Activated T-cell treated with anti-CD3 and anti-CD28 coated beads, Interleukin-2, amount 50 U/mL, for 48 hours (primary cell): ENCODE data around the gene ZNF205.
A peak's percentile ranks its signal among the peaks of the same experiment; 100 is the strongest.

Experiments used
- DNase-seq, 2 experiments: peaks; one replicate each; pipeline ENCODE4 v3.0.0-alpha.2; 2020

ZNF205 gene

DNA sequence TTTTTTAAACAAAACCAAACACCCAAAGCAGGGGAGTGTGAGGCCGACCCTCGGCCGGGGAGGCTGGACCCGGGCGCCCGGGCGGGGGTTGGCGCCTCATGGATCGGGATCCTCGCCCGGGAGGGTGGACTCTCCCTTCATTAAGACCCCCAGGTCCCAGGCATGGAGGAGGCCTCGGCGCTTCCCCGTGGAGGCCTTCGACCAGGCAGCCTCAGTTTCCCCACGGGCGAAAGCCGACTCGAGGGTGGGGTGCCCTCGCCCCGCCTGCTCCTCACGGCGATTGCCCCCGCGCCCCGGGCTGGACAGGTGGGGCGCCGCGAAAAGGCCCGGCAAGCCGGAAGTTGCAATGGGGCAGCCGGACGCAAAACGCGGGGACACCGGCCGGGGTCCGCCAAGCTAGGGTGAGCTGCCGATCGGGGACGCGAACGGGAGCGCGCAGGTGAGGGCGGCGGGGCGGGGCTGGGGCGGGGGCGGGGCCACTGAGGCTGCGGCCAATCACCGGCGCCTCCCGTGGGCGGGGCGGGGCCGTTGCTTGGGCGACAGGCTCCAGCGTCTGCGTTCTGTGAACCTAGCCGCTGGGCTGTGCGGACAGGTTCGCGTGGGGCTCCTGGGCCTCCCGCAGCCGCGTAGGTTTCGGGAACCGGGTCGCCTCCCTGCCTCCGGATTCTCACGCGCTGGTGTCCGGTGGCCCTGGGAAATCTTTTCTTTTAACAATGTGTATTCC is 6.0 kb upstream of the ZNF205 start:
- DNase-seq: peak; percentile 96 to 97

DNA sequence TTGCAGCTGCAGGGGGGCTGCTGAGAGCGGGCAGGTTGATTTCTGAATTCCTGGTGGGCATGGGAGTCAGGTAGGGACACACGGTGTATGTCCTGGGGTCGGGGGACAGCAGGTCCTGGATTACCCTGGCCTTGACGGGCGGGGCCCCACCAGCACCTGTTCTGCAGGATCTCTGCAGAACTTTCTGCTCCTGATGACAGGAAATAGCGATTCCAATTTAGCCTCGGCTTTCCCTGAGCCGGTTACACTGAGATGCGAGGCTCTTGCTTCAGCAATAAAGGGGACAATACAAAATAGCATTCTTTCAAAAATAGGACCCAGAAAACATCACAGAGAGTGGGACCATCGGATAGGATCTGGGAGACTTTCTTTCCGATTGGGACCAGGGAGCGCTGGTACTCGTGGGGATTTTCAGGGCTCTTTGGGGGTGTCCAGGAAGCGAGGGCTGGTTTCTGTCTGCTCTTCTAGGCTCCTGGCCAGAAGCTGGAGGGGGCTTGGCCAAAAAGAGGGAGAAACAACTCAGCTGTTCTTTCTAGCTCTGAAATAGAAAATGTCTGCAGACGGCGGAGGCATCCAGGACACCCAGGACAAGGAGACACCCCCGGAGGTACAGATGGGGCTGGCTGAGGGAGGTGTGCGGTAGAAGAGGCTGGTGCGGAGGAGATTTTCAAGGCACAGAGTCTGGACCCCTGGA is 642 bp downstream of the ZNF205 start:
- no peak for DNase-seq

DNA sequence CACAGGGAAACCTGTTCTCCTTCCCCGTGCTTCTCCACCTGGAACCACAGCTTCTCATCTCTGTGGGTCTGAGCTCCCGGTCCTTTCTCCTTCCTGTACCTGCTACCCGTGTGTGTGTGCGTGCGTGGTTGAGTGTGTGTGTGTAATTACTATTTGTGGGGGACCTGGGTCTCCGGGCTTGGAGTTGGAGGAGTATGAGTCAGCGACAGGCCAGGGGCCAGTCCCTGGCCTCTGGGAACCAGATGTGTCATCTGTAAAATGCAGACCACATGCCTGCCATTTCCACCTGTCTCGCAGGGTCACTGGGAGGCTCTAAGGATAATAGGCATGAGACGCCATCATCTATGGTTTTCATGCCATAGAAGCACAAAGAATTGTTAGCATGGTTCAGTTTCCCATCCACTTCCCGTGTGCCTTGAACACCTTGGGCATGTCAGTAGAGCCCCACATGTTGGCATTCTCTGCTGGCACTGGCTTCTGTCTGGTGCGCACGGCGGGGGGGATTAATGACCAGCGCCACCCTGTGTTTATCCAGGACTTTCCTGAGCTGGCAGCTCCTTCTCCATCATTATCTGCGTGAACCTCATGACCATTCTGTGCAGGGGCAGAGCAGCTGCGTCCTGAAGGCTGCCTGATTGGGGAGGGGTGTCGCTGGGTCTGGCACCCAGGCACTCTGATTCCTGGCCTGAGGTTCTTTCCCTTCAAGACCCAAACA is 1.5 kb downstream of the ZNF205 start:
- no peak for DNase-seq

DNA sequence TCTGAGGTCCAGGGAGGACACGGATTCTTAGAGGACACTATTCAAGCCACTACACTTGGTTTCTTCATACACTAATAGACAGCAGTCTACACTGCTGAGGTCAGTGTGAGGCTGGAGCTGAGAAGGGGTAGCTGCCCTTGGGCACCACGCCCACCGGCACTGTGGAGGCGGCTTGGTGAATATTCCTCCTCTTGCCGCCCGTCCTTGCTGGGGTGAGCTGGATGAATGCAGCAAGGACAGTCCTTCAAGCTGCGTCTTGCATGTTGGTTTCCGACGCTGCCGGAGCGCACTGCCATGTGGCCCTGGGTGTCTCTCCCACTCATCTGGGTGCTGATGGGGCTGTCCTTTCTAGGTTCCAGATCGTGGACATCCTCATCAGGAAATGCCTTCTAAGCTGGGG is 2.6 kb downstream of the ZNF205 start:
- no peak for DNase-seq

DNA sequence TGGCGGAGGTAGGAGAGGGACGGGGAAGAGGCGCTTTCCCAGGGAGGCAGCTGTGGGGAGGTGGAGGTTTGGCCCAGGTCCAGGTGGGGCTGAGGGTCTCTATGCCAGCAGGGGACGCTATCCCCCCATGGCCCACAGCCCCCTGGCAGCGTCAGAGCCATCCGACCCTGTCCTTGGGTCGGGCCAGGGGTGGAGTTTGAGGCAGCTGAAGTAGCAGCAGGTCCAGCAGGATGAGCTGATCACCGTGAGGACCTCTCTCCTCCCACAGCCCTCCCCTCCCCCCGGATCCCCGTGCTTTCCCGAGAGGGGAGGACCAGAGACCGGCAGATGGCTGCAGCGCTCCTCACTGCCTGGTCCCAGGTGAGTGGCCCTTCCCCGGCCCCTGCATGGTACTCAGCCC is 3.2 kb downstream of the ZNF205 start:
- DNase-seq: no peak

DNA sequence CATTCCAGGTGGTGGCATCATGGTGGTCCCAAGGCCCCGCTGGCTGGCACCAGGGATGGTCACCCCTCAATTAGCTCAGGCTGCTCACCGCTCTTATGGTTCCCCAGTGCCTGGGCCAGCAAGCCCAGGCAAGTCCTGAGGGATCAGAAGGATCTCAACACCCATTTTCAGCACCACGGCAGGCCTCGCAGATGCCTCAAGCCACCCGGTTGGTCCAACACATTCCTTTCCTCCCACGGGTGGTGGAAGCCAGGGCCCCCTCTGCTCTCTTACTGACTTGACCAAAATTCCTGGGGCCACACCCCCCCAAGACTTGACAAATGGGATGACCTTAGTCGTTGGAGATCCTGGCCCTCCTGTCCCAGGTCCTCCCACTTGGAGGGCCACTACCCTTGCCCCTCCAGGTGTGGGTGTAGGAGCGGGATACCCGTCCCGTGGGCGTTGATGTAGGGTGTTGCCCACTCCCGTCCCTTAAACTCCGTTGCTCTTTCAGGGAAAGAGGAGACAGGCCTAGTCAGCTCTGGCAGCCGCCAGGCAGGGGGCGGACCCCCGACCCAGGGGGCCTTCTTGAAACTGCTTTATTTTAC is 5.9 kb downstream of the ZNF205 start:
- no peak for DNase-seq

DNA sequence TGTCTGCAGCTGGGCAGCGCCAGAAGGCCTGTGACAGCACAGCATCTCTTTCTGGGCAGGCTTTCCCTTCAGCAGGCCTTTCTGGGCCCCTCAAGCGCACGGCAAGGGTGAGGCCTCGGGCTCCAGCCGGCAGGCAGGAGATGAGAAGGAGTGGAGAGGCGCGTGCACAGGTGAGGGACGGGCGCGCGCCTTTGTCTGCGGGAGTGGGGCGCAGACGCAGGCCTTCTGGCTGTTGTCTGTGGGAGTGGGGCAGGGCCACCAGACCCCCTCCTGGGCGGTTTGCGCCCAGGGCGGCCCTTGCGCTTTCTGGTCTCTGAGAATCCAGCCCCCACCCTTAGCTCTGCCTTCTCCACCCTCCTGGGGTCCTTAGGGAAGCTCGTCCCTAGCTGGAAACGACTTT is 6.5 kb downstream of the ZNF205 start:
- no peak for DNase-seq

DNA sequence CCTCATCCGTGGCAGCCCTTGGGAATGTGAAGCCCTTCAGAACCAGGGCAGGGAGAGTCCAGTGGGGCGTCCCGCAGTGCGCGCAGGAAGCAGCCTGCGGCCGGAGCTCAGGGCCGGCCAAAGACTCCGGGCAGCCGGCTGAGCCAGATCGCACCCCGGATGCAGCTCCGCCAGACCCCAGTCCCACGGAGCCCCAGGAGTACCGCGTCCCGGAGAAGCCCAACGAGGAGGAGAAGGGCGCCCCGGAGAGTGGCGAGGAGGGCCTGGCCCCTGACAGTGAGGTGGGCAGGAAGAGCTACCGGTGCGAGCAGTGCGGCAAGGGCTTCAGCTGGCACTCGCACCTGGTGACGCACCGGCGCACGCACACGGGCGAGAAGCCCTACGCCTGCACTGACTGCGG is 6.9 kb downstream of the ZNF205 start:
- DNase-seq: no peak

DNA sequence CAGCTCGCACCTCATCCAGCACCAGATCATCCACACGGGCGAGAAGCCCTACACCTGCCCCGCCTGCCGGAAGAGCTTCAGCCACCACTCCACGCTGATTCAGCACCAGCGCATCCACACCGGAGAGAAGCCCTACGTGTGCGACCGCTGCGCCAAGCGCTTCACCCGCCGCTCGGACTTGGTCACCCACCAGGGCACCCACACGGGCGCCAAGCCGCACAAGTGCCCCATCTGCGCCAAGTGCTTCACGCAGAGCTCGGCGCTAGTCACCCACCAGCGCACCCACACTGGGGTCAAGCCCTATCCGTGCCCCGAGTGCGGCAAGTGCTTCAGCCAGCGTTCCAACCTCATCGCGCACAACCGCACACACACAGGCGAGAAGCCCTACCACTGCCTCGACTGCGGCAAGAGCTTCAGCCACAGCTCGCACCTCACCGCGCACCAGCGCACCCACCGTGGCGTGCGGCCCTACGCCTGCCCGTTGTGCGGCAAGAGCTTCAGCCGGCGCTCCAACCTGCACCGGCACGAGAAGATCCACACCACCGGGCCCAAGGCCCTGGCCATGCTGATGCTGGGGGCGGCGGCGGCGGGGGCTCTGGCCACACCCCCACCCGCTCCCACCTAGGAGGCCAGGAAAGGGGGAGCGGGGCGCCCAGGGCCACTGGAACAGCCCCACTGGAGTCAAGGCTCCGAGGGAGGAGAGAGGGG is 7.5 kb downstream of the ZNF205 start:
- DNase-seq: no peak

DNA sequence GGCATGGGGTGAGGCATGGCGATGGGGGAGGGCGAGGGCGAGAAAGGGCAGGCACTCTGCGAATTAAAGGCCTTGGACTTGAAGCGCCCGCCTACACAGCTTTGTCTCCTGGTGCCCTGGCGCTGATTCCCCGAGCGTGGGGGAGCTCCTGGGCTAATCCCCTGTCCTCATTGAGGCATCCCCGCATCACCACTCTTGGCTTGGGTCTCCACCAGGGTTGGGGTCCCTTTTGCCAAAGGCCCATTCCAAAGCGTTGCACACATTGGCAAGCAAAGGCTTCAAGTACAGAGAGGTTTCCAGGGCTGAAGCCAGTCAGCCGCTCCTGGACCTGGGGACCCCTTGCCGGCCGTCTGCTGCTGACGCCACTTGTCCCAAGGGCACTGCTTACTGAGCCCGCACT is 8.0 kb downstream of the ZNF205 start:
- DNase-seq: no peak

DNA sequence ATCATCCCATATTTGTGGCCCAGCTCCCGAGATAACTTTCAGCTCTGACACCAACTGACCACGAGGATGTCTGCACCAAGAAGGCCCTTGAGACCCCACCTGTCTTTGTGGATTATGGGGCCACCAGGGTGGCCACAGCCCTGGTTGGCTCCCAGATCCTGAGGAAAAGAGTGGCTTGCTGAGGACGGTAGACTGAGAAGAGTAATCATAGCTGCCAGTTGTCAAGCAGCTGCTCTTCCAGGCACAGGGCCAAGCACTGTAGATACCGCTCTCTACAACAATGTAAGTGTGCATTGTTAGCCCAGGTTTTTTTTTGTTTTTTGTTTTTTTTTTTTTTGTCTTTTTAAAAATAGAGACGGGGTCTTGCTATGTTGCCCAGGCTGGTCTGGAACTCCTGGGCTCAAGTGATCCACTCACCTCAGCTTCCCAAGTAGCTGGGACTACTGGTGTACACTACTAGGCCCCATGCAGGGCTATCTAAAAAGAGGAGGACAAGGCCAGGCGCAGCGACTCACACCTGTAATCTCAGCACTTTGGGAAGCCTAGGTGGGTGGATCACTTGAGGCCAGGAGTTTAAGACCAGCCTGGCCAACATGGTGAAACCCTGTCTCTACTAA is 9.6 kb downstream of the ZNF205 start:
- no peak for DNase-seq

DNA sequence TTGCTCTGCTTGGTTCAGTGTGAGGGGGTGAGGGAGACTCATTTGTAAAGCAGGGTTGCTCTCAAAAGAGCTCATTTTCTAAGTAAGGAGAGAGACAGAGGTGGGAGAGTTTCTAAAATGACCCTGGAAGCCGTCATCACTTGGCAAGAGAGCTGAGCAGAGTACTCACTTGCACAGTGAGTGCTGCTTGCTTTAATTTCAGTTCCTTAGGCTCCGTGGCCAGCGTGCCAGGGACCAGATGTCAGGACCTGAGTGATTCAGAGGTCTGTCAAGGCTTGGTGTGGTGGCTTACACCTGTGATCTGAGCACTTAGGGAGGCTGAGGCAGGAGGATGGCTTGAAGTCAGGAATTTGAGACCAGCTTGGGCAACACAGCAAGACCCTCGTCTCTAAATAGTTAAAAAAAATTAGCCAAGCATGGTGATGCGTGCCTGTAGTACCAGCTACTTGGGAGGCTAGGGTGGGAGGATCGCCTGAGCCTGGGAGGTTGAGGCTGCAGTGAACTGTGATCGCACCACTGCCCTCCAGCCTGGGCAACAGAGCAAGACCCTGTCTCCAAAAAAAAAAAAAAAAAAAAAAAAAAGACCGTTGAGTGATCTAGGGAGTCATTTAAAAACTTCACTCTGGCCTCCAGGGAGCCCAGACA is 10.7 kb downstream of the ZNF205 start:
- DNase-seq: no peak

DNA sequence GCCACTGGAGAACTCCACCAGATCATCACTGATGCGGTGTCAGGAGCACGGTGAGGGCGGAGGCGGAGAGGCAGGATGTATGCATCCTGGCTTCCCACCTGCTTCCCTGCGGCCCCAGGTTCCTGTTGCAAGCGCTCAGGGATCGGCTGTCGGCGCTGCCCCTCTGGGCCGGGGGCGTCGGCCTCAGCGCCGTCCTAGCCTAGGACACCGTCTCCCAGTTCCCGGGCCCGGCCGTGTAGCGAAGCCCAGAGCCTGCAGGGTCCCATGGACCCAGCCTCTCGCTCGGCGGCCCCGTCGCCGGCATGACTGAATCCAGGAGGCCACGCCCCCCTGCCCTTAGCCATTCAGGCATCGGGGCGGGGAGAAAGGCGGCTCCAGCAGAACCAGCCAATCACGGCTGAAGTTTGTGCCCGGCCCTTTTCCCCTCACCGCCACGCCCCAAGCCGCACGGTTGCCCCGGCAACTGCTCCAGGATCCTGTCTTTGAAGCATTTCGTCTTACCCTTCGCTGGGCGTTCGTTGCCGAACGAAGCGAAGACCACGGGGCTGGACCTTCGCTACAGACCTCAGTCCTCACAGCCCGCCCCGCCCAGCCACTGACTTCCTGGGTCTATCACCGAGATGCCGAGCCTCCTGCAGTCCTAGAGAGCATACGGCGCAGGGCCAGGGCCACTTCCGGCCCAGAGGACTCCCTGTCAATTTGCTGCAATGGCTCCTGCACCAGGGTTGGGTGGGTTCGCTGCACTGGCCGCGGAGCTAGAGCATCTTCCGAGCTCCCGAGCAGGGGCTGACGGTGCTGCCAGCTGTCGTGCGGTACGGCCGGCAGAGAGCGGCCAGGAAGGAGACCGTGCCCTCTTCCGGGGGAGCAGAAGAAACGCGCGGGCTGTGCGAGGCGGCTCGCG is 11.8 kb downstream of the ZNF205 start:
- peak; percentile 98 for DNase-seq

DNA sequence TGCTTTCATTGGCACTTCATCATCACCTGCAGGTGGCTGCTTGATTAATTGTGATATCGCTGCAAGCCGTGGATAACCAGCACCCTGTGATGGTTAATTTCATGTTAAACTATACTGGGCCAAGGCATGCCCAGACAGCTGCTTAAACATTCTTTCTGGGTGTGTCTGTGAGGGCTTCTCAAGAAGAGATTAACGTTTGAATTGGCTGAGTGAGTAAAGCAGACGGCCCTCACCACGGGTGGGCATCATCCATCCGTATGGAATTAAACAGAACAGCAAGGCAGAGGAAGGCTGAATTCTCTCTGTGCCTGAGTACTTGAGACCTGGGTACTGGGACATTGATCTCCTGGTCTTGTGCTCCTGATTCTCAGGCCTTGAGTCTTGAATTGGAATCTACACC is 15.4 kb downstream of the ZNF205 start:
- no peak for DNase-seq

DNA sequence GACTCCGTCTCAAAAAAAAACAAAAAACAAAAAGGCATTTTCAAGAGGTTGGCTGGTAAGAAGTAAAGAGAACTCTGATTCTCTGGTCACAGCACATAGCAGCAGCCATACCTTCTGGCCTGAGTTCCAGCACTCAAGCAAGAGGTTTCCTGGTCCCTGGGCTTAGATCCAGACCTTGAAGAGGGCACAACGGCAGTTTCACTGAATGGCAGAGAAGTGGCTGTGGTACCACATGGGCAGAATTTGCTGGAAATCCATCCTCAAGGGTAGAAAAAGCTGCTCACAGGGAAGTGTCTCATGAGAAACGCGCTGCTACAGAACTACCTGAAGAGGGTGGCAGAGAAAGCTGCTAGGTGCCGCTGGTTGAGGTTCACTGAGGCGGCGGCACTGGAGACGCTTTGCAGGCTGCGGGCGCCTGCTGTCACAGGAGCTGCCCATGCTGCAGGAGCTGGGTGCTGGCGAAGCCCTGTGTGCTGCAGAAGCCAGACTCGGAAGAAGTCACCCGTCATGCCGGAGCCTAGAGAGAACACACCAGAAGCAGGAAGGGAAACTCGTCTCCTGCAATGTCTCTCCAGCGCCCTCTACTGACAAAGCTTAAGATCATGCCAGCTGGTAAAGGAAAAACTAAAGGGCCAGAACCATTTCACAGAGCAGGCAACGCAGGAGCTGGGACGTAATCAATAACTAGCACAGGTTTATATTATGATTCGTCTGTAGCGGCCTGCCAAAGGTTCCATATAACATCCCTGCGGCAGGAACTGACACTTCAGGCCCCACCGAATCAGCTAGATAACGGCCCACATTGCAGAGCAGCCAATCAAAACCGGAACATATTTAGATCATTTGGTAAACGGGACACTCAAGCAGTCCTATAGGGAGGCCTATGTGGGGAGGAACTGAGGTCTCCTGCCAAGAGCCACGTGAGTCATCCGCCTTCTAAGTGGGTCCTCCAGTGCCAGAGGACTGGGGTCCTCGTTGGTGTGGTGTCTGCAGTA is 17.0 kb downstream of the ZNF205 start:
- DNase-seq: peak; percentile 77 to 82

DNA sequence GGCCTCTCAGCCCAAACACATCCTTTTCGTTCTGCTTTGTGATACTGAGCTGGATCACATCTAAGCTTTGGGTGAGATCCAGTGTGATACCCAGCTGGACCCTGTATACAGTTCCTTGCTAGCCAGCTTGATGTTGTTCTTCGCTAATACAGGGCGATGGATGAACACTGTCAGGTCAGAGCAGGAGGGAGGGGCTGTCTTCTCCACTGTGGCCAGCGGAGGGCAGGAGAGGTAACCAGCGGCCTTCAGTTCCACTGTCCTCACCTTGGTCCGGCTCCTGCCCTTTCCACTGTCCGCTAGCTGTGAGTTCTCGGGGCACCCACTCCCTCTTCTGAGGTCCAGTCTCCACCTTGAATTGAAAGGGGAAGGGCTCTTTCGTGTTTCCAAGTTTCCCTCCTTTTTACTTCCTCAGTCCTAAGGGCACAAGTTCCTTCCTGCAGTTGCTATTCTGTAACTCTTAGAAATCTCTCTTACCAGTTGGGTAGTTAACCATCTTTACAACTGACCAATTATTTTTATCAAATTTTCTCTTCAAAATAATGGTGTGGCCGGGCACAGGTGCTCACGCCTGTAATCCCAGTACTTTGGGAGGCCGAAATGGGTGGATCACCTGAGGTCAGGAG is 19.5 kb downstream of the ZNF205 start:
- peak; percentile 69 to 72 for DNase-seq

DNA sequence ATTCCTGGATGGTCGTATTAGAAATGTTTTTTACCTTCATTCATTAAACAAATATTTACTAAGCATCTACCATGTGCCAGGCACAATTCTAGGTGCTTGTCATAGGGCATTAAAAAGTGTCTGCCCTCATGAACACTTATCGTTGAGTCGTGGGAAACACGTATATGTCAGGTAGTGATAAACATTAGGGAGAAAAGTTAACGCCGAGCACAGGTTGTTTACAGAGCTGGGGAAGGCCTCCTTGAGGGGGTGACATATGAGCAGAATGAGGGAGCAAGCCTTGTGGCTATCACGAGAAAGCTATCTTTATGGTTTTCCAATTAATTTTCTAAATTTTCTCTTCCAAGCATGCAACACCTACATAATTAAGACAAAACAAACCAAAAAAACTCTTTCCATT is 21.5 kb downstream of the ZNF205 start:
- DNase-seq: no peak

DNA sequence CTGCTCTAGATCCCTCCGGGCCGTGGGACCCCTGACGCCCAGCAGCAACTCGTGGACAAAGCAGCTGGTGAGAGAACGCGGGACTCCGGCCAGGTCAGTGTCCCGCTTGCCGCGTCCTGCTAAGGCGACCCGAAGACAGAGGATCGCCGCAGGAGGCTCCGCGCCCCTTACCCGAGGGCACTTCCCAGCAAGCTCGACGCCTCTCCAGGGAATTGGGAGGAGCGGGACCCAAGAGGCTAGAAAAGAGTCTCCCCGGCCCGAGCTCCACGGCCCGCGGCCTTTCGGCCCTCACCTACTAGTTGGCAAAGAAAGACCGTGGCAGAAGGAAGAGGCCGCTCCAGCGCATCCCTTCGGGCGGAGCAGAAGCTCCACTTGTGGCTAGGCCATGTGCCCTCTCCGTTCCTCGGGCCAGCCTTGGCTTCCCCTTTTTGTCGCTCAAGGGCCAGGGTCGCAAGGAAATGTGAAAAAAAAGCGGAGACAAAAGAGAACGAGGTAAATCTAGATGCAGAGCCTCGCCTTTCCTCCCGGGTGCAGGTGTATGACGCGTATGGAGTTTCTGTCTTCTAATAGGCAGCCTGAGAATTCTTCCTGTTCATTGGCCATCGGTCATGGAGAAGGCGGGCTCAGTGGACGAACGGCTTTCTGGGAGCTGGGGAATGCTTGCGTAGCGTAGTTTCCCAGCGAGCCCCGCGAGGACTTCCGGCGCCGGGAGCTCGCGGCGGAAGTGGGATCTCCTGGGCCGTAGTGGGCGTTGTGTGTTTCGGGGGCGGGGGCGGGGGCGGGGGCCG is 22.1 kb downstream of the ZNF205 start, which contains the start of gene ZNF213:
TSS of gene ZNF213 (plus strand) at position 692 of the 788 bp plus-strand sequence. CDS start 2,252 bp downstream, outside the sequence.
- DNase-seq: peak; percentile 90 to 93
